HG03571 (cell line): ENCODE data around the gene CELA3A.
"Not testable (repeated sequence)": the region's sequence is repeated elsewhere in the genome, so short reads cannot be mapped to it uniquely, and the experiment has no call there.

Experiments used
- ATAC-seq: cut with Tn5 transposase; IDR thresholded peaks from one replicate; pipeline ENCODE4 v1.9.1; 2021; ENCODE audit not compliant: unreplicated experiment

CELA3A gene

GRCh38 chr1:22001409-22001808, at the start of gene CELA3A:
Gene CELA3A, plus strand, starts transcription at chr1:22001657. Its CDS starts 18 bp downstream, at chr1:22001675.
- ATAC-seq: no peak

- no peak for ATAC-seq
Measured at GRCh38 chr1:21952786-21953520, 48.5 kb upstream of the CELA3A start.

- no peak for ATAC-seq
Measured at GRCh38 chr1:21955058-21955457, 46.4 kb upstream of the CELA3A start.

- no peak for ATAC-seq
Measured at GRCh38 chr1:21955501-21956281, 45.8 kb upstream of the CELA3A start.

DNA sequence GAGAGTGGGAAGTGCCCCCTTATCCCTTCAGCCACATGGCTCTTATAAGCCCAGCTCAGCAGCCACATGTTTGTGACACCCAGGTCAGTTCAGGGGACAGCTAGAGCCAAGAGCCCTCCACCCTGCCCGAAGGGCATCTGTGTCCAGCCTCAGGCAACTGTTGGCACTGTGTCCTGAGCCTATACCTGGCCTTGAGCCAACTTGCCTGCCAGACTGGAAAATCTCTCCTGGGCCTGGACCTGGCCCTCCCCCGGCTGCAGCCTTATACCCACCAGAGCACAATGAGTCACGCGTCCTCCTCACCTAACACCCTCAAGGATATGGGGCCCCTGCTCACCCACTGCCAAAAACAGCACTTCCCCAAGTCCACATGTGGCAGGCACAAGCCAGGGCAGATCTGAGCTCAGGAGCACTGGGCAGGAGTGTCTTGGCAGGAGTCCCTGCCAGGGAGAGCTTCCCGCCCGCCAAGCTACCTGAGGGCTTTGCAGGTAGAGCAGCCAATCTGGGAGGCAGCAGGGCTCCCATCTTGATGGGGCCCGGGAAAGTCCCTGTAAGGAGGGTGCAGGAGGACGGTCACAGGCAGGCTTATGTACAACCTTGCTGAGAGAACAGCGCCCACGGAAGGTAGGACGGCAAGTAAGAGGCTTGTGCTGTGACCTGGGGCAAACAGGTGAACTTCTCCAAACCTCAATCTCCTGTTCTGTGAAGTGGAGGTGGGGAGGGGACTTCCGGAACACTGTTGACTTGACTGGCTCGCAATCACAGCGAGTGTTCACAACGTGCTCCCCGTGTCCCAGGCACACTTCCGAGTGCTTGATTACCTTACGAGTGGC, 44.5 kb upstream of the CELA3A start:
- ATAC-seq: no peak

GRCh38 chr1:21961337-21961736, 40.1 kb upstream of the CELA3A start:
- no peak for ATAC-seq

- ATAC-seq: no peak
Measured at GRCh38 chr1:21961799-21962198, 39.7 kb upstream of the CELA3A start.

DNA sequence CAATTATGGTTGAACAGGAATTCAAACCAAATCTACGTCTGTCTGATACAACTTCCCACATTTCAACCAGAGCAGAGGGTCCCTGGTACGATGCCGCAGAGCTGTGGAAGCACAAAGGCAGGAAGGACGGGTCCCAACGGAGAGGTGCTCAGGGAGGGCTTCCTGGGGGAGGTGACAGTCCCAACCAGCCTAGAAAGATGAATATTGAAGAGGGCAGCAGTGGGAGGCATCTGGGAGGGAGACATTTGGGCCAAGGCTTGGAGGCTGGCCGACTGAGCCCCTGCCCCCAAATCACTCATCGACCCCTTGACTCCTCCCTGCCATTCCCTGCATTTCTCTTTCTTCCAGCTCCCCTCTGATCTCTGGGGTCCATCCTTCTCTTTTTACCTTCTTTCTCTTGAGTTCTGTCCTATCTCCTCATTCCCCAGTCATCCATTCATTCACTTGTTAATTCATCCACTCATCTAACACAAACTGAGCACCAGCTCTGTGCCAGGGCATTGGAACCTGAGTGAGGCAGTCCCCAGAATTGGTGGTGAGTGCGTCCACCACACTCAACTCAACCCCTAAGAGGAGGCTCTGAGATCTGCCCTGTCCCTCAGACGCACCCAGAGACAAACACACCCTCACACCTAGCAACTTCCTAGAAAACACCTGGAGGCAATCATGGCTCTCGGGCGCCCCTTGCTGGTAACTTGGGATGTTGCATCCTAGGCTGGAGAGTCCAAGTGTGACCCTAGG, 37.8 kb upstream of the CELA3A start:
- no peak for ATAC-seq

GRCh38 chr1:21966247-21967000, 35.0 kb upstream of the CELA3A start:
- no peak for ATAC-seq

- ATAC-seq: not testable (repeated sequence)
Measured at GRCh38 chr1:21967216-21967615, 34.2 kb upstream of the CELA3A start.

DNA sequence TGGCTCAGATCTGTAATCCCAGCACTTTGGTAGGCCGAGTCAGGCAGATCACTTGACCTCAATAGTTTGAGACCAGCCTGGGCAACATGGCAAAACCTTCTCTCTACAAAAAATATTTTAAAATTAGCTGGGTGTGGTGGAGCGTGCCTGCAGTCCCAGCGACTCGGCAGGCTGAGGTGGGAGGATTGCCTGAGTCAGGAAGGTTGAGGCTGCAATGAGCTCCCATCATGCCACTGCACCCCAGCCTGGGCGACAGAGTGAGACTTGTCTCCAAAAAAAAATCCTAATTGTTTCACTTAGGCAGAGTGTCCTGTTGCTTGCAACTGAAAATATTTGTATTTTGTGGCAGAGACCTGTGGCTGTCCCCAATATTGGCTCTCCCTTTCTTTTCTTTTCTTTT, 32.4 kb upstream of the CELA3A start:
- ATAC-seq: not testable (repeated sequence)

GRCh38 chr1:21970523-21970922, 30.9 kb upstream of the CELA3A start:
- not testable (repeated sequence) for ATAC-seq

- ATAC-seq: not testable (repeated sequence)
Measured at GRCh38 chr1:21972973-21973441, 28.4 kb upstream of the CELA3A start.

DNA sequence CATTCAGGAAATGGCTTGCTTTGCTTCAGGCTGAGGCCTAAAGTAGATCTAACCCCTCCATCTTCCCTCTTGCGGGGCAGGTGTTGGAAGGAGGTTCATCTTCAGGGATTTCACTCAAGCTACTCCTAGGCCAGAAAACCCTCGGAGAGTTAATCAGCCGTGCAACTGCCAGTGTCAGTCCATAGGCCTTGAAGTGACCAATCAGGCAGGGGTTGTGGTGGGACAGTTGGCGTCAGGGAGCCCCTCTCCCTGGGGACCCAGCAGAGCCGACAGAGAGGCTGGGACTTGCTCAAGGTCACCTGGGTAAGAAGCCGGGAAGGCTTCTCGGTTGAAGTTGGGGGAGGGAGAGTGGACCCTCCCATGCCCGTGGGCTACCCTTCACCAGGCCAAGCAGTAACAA, 27.5 kb upstream of the CELA3A start:
- ATAC-seq: not testable (repeated sequence)

- ATAC-seq: not testable (repeated sequence)
Measured at GRCh38 chr1:21974699-21975098, 26.8 kb upstream of the CELA3A start.

GRCh38 chr1:21975296-21975695, 26.2 kb upstream of the CELA3A start:
- ATAC-seq: not testable (repeated sequence)

DNA sequence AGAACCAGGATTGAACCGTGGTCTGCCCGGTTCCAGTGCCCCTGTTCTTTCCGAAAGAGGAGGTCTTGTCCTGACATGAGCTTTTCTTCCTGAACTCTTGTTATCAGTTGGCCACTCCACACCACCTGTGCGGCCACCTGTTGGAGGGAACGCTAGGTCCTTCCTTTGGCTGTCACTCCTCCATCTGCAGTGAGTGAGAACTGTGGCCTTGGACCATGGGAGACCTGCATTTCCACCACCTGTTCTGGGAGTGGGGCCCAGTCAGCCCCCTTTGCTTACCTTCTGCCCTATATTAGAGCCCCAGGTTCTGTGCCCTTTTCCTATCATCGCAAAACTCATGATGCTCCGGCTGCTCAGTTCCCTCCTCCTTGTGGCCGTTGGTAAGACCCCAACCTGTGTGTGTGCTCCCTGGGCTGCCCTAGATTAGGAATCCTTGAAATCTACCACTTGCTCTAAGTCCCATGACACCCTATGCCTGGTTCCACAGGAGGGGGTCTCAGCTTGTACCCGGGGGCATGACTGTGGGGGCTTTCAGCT, 24.7 kb upstream of the CELA3A start, which contains the start of gene CELA3B:
TSS of gene CELA3B (plus strand) at position 320 of the 537 bp plus-strand sequence. CDS start at position 338, 18 bp downstream.
- not testable (repeated sequence) for ATAC-seq

- not testable (repeated sequence) for ATAC-seq
Measured at GRCh38 chr1:21978209-21978608, 23.2 kb upstream of the CELA3A start.

DNA sequence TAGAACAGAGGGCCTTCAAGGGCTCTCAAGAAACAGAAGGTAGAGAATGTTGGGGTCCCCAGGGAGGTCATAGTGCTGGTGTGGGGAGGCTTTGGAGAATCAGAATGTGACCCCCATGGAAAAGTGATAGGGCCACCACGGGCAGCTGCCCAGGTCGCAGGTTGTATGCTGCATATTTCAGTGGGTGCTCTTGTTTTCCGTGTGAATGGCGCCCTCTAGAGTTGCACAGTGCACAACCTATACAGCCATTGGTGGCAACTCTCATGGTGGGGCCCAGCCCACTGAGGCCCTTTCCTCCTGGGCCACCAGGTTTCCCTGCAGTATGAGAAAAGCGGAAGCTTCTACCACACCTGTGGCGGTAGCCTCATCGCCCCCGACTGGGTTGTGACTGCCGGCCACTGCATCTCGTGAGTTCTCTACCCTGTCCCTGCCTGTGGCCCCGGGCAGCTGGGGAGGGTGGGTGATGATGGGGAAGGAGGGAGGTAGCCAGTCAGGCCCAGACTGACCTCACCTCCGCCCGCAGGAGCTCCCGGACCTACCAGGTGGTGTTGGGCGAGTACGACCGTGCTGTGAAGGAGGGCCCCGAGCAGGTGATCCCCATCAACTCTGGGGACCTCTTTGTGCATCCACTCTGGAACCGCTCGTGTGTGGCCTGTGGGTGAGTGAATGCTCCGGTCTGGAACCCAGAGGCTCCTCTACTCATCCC, 20.8 kb upstream of the CELA3A start:
- not testable (repeated sequence) for ATAC-seq
